Measurements from ENCODE around the gene MAPK14. TPM values are rescaled to one million over a fixed set of nuclear protein-coding genes. Genes with fewer than 3 reads are reported as not detected.

The MAPK14 gene
- total RNA-seq, 3 donors from 2014 or later, result 35.7 to 40.9 (median 38.7) TPM

DNA sequence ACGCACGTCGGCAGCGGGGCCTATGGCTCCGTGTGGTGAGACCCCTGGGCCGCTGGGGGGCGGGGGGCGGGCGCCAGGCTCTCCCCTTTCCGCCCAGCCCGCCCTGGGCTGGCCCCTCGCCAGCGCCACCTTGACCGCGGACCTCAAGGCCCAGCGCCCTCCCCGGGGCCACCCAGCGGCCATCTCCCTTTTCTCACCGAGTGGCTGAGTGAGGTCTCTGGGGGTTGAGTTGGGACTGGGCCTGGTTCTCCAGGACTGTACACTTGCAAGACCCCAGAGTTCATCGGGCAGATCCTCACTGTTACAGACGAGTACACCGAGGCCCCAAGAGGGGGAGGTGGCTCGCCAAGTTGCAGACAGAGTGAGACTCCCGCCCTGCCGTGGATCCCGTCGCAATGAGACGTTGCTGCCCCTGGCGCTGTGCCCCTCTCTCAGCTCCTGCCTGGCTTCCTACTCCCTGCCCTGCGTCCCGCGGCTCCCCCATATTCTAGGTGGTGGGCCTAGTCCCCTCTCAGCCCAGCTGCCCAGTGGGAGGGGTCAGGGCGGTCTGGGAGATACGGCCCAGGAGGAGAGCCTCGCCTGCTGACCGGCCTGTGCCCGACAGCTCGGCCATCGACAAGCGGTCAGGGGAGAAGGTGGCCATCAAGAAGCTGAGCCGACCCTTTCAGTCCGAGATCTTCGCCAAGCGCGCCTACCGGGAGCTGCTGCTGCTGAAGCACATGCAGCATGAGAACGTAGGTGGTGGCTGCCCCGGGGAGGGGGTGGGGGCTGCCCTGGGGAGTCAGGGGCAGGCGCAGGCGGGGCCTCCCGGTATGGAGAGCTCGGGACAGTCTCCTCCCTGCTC, 103.3 kb downstream of the MAPK14 start:
- Mint-ChIP-seq H3K36me3 (ENCODE audit: insufficient read depth) (peaks cover 23% of the 10 kb centered on the region), H3K9me3 (no peaks in the 10 kb centered on the region), H3K4me3 (peak overlapping the region; percentile 84), H3K4me1 (ENCODE audit: low read depth) (peaks cover 55% of the 10 kb centered on the region), H3K27me3 (ENCODE audit: low read depth) (no peaks in the 10 kb centered on the region)
- ATAC-seq (peak; percentile 55 to 56), DNase-seq (peak; percentile 64)

GRCh38 chr6:36131511-36132245, 104.1 kb downstream of the MAPK14 start:
- ATAC-seq (peak; percentile 73 to 75), DNase-seq (peak; percentile 29)
- Mint-ChIP-seq H3K9me3 (no peaks in the 10 kb centered on the region), H3K4me1 (ENCODE audit: low read depth) (peaks cover 47% of the 10 kb centered on the region), H3K36me3 (ENCODE audit: insufficient read depth) (peaks cover 27% of the 10 kb centered on the region), H3K4me3 (peak overlapping the region; percentile 84), H3K27me3 (ENCODE audit: low read depth) (no peaks in the 10 kb centered on the region)

- H3K4me1 Mint-ChIP-seq (ENCODE audit: low read depth), result peaks cover 40% of the 10 kb centered on the region
These were observed 104.8 kb downstream of the MAPK14 start for GRCh38 chr6:36132246-36132895.

GRCh38 chr6:36133148-36133547, 105.5 kb downstream of the MAPK14 start:
- no peaks in the 10 kb centered on the region for H3K27me3 Mint-ChIP-seq (ENCODE audit: low read depth)
- H3K4me1 Mint-ChIP-seq (ENCODE audit: low read depth), result peaks cover 36% of the 10 kb centered on the region
- ATAC-seq (no peak), DNase-seq (no peak)
- H3K36me3 Mint-ChIP-seq (ENCODE audit: insufficient read depth), result peaks cover 28% of the 10 kb centered on the region
- H3K4me3 Mint-ChIP-seq, result peak overlapping the region; percentile 16
- H3K9me3 Mint-ChIP-seq, result no peaks in the 10 kb centered on the region

More at GRCh38 chr6:36132246-36132895, 104.8 kb downstream of the MAPK14 start:
- no peaks in the 10 kb centered on the region for H3K9me3 Mint-ChIP-seq
- peak overlapping the region; percentile 64 for H3K4me3 Mint-ChIP-seq
- no peak for DNase-seq
- no peaks in the 10 kb centered on the region for H3K27me3 Mint-ChIP-seq (ENCODE audit: low read depth)
- no peak for ATAC-seq
- peaks cover 28% of the 10 kb centered on the region for H3K36me3 Mint-ChIP-seq (ENCODE audit: insufficient read depth)

GRCh38 chr6:36133912-36134311, 106.3 kb downstream of the MAPK14 start:
- H3K4me3 Mint-ChIP-seq, result no peak overlapping the region
- no peaks in the 10 kb centered on the region for H3K9me3 Mint-ChIP-seq
- peaks cover 28% of the 10 kb centered on the region for H3K36me3 Mint-ChIP-seq (ENCODE audit: insufficient read depth)
- no peaks in the 10 kb centered on the region for H3K27me3 Mint-ChIP-seq (ENCODE audit: low read depth)
- peaks cover 33% of the 10 kb centered on the region for H3K4me1 Mint-ChIP-seq (ENCODE audit: low read depth)
- DNase-seq, result no peak
- no peak for ATAC-seq

DNA sequence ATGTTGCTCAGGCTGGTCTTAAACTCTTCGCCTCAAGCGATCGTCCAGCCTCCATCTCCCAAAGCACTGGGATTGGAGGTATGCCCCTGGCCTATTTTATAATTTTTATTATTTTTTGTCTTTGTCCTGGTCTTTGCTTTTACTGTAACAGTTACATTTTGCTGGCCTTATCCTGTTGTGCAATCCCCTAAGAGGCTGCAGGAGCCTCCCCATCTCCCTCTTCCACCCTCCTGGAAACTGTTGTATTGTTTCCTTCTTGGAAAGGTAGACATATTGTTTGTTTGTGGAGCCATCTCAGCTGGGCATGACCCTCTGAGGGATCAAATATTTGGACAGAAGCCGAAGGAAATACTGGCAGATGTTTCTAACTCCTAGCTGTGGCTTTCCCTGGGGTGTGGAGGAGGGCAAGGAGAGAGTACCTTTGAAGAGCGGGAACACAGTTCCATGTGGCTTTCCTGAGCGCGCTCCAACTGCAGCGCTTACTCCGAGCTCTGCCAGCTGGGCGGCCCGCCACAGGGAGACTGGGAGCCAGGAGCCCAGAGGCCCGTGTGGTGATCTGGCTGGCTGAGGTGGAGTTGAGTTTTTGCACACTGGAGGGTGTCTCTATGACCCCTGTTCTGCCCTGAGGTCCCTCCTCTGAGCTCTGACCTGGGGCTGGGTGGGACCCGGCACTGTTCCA, 107.6 kb downstream of the MAPK14 start:
- DNase-seq (no peak), ATAC-seq (no peak)
- H3K36me3 Mint-ChIP-seq (ENCODE audit: insufficient read depth), result peaks cover 35% of the 10 kb centered on the region
- no peaks in the 10 kb centered on the region for H3K9me3 Mint-ChIP-seq
- no peak overlapping the region for H3K4me3 Mint-ChIP-seq
- H3K4me1 Mint-ChIP-seq (ENCODE audit: low read depth), result peaks cover 36% of the 10 kb centered on the region
- no peaks in the 10 kb centered on the region for H3K27me3 Mint-ChIP-seq (ENCODE audit: low read depth)

GRCh38 chr6:36136034-36136433, 108.4 kb downstream of the MAPK14 start:
- H3K9me3 Mint-ChIP-seq, result no peaks in the 10 kb centered on the region
- peaks cover 37% of the 10 kb centered on the region for H3K4me1 Mint-ChIP-seq (ENCODE audit: low read depth)
- DNase-seq (no peak), ATAC-seq (no peak)
- no peak overlapping the region for H3K4me3 Mint-ChIP-seq
- H3K36me3 Mint-ChIP-seq (ENCODE audit: insufficient read depth), result peaks cover 37% of the 10 kb centered on the region
- no peaks in the 10 kb centered on the region for H3K27me3 Mint-ChIP-seq (ENCODE audit: low read depth)

- Mint-ChIP-seq H3K9me3 (no peaks in the 10 kb centered on the region), H3K27me3 (ENCODE audit: low read depth) (no peaks in the 10 kb centered on the region), H3K4me3 (no peak overlapping the region), H3K4me1 (ENCODE audit: low read depth) (peaks cover 35% of the 10 kb centered on the region), H3K36me3 (ENCODE audit: insufficient read depth) (peaks cover 38% of the 10 kb centered on the region)
- DNase-seq (no peak), ATAC-seq (no peak)
These were observed 108.9 kb downstream of the MAPK14 start for GRCh38 chr6:36136551-36136950.

GRCh38 chr6:36138667-36139066, 111.1 kb downstream of the MAPK14 start:
- Mint-ChIP-seq H3K36me3 (ENCODE audit: insufficient read depth) (peaks cover 31% of the 10 kb centered on the region), H3K9me3 (no peaks in the 10 kb centered on the region), H3K4me3 (no peak overlapping the region)

DNA sequence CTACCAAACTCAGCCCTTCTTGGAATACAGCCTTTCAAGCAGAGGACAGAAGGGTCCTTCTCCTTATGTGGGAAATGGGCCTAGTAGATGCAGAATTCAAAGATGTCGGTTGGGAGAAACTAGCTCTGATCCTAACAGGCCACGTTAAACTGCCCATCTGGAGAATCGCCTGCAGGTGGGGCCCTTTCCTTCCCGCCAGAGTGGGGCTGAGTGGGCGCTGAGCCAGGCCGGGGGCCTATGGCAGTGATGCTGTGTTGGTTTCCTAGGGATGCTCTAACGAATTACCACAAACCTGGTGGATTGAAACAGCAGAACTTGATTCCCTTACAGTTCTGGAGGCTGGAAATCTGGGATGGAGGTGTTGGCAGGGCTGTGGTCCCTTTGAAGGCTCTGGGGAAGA, 111.8 kb downstream of the MAPK14 start:
- Mint-ChIP-seq H3K27me3 (ENCODE audit: low read depth) (no peaks in the 10 kb centered on the region), H3K4me1 (ENCODE audit: low read depth) (peaks cover 21% of the 10 kb centered on the region), H3K9me3 (no peaks in the 10 kb centered on the region), H3K4me3 (no peak overlapping the region), H3K36me3 (ENCODE audit: insufficient read depth) (peaks cover 27% of the 10 kb centered on the region)
- DNase-seq, result no peak
- no peak for ATAC-seq

More at GRCh38 chr6:36138667-36139066, 111.1 kb downstream of the MAPK14 start:
- DNase-seq (no peak), ATAC-seq (no peak)
- no peaks in the 10 kb centered on the region for H3K27me3 Mint-ChIP-seq (ENCODE audit: low read depth)
- H3K4me1 Mint-ChIP-seq (ENCODE audit: low read depth), result peaks cover 21% of the 10 kb centered on the region

DNA sequence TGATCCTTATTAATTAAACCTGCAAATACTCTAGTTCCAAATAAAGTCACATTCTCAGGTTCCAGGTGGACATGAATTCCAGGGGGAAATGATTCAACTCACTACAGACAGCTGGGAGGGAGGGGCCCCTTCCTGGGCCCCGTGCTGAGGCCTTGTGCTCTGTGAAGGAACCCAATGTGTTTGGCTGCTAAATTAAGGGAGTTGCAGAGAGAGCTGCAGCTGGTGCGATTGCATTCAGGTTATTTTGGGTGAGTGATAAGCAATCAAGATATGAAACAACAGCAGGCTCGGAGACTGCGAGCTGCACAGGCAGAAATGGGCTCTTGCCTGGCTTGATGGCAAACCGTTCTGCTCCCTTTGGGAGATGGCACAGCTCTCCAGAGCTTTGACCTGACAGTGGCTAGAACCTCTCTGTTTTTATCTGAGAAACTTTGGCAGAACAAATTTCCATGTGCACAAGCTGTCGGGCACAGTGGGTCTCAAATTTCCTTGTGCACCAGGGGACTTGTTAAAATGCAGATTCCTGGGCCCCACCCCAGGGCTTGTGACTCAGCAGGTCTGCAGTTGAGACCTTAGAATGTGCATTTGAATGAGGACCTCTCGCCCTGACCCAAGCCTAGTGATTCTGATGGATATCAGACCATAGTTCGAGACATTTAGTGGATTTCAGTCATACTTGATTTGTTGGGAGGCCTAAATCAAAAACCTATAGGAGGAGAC, 112.5 kb downstream of the MAPK14 start:
- peaks cover 20% of the 10 kb centered on the region for H3K4me1 Mint-ChIP-seq (ENCODE audit: low read depth)
- H3K36me3 Mint-ChIP-seq (ENCODE audit: insufficient read depth), result peaks cover 26% of the 10 kb centered on the region
- no peak overlapping the region for H3K4me3 Mint-ChIP-seq
- no peaks in the 10 kb centered on the region for H3K9me3 Mint-ChIP-seq
- no peak for ATAC-seq
- H3K27me3 Mint-ChIP-seq (ENCODE audit: low read depth), result no peaks in the 10 kb centered on the region
- no peak for DNase-seq

DNA sequence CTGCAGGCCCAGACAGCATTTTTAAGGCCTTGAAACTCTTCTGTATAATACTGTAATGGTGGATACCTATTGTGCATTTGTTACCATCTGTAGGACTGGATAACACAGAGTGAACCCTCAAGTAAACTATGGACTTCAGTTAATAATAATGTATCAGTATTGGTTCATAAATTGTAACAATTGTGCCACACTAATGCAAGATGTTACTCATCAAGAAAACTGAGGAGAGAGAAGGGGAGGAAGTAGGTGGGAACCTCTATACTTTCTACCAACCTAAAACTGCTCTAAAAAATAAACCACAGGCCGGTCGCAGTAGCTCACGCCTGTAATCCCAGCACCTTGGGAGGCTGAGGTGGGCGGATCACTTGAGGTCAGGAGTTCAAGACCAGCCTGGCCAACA, 113.5 kb downstream of the MAPK14 start:
- DNase-seq, result no peak
- peak; percentile 24 to 58 for ATAC-seq
- peaks cover 19% of the 10 kb centered on the region for H3K4me1 Mint-ChIP-seq (ENCODE audit: low read depth)
- peaks cover 17% of the 10 kb centered on the region for H3K36me3 Mint-ChIP-seq (ENCODE audit: insufficient read depth)
- H3K4me3 Mint-ChIP-seq, result no peak overlapping the region
- no peaks in the 10 kb centered on the region for H3K9me3 Mint-ChIP-seq
- no peaks in the 10 kb centered on the region for H3K27me3 Mint-ChIP-seq (ENCODE audit: low read depth)

DNA sequence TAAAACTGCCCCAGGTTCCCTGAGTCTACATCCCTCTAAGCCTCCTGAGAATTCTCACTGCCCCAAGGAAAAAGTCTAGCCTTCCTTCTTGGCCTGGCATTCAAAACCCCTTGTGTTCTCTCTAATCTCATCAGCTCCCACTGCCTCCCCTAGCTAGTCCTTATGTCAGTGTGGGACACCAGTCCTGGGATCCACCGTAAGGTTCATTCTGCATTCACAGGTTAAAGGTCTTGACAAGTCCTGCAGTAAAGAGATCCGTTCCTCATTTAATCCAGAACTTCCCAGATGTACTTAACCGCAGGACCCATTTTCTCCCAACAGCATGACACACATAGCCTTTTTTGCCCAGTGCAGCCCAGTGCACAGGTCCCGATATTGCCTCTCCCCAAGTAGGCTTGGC, 114.4 kb downstream of the MAPK14 start:
- Mint-ChIP-seq H3K4me1 (ENCODE audit: low read depth) (peaks cover 23% of the 10 kb centered on the region), H3K36me3 (ENCODE audit: insufficient read depth) (peaks cover 15% of the 10 kb centered on the region)

More for the DNA sequence above, 114.4 kb downstream of the MAPK14 start:
- ATAC-seq (no peak), DNase-seq (no peak)
- Mint-ChIP-seq H3K9me3 (no peaks in the 10 kb centered on the region), H3K4me3 (no peak overlapping the region), H3K27me3 (ENCODE audit: low read depth) (no peaks in the 10 kb centered on the region)
